NCI-H2081 (cell line): ENCODE results near the gene GADD45G.

Source experiments
- DNase-seq, 2 experiments: peaks; one replicate each; lab custom pipeline; 2025; lab: John Stamatoyannopoulos, UW

Gene GADD45G

GRCh38 chr9:89654025-89654662 is 49.3 kb downstream of the GADD45G start:
- no peak for DNase-seq

GRCh38 chr9:89655056-89655989 is 50.5 kb downstream of the GADD45G start:
- DNase-seq: no peak
